BLaER1 treated with 17β-estradiol and CSF1 and Interleukin-3, amounts not matched to agents 10 nM and 100 nM (cell line): Measurements from ENCODE around the gene KISS1R.
A peak's percentile ranks its signal among the peaks of the same experiment; 100 is the strongest.

Source experiments
- H3K27ac ChIP-seq, 11 experiments: shearing (Covaris generic); formaldehyde crosslinking; 2 replicates each; pipeline ENCODE4 v1.8.1; 2022
- H3K27me3 ChIP-seq, 11 experiments: shearing (Covaris generic); formaldehyde crosslinking; 2 replicates each; pipeline ENCODE4 v1.8.1; 2022
- H3K36me3 ChIP-seq, 11 experiments: shearing (Covaris generic); formaldehyde crosslinking; 2 replicates each; pipeline ENCODE4 v1.8.1; 2022
- H3K4me1 ChIP-seq, 10 experiments: shearing (Covaris generic); formaldehyde crosslinking; 2 replicates each; pipeline ENCODE4 v1.8.1; 2022
- H3K4me2 ChIP-seq, 11 experiments: shearing (Covaris generic); formaldehyde crosslinking; 2 replicates each; pipeline ENCODE4 v1.8.1; 2022
- H3K4me3 ChIP-seq, 10 experiments: shearing (Covaris generic); formaldehyde crosslinking; 2 replicates each; pipeline ENCODE4 v1.8.1; 2022
- H3K9ac ChIP-seq, 11 experiments: shearing (Covaris generic); formaldehyde crosslinking; 2 replicates each; pipeline ENCODE4 v1.8.1; 2022
- H3K9me3 ChIP-seq, 11 experiments: shearing (Covaris generic); formaldehyde crosslinking; replicated peaks in 1 of 11; 2 replicates each; pipeline ENCODE4 v1.8.1; 2022
- H4K20me1 ChIP-seq, 11 experiments: shearing (Covaris generic); formaldehyde crosslinking; 2 replicates each; pipeline ENCODE4 v1.8.1; 2022
- Cebpa-rat ChIP-seq, 11 experiments: shearing (Covaris generic); IDR thresholded peaks; 2 replicates each; pipeline ENCODE4 v1.8.1; 2022

The KISS1R gene

DNA sequence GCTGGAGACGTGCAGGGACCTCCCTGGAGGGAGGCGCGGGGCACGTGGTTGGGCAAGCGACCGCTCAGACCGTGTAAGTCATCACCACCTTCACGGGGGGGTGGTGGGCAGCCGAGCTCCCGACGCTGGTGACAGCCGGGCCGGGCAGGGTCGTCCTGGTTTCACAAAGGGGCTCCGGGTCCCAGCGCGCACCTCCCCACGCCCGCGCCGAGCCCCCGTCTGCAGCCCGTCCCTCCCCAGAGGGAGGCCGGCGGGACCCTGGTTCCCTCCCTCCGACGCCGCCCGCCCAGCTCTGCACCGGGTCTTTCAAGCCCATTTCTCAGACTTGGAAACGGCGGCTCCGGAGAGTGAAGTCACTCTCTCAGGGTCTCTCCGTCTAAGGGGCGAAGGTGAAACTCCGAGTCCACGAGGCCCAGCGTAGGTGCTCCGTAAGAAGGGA, 8.0 kb downstream of the KISS1R start:
- H3K27me3 ChIP-seq = peaks cover 14 to 27% (median 15%) of the 10 kb centered on the region in 11 experiments
- peak overlapping the region; percentile 91 to 98 (median 96) for H3K27ac ChIP-seq
- no peaks in the 10 kb centered on the region for H3K9me3 ChIP-seq
- peaks cover 9 to 30% (median 18%) of the 10 kb centered on the region in 11 experiments; a peak in 16 of 22 replicates for H4K20me1 ChIP-seq
- peak overlapping the region; percentile 92 to 99 (median 96) for H3K9ac ChIP-seq
- TF ChIP-seq Cebpa-rat (IDR thresholded peaks at IDR 0.05) = no peak
- peak overlapping the region; percentile 79 to 99 (median 96) for H3K4me2 ChIP-seq
- H3K4me1 ChIP-seq = peaks cover 42 to 49% (median 46%) of the 10 kb centered on the region in 10 experiments
- peak overlapping the region; percentile 87 to 100 (median 100) for H3K4me3 ChIP-seq
- H3K36me3 ChIP-seq = peaks cover 6 to 18% (median 15%) of the 10 kb centered on the region in 11 experiments; a peak in 20 of 22 replicates

DNA sequence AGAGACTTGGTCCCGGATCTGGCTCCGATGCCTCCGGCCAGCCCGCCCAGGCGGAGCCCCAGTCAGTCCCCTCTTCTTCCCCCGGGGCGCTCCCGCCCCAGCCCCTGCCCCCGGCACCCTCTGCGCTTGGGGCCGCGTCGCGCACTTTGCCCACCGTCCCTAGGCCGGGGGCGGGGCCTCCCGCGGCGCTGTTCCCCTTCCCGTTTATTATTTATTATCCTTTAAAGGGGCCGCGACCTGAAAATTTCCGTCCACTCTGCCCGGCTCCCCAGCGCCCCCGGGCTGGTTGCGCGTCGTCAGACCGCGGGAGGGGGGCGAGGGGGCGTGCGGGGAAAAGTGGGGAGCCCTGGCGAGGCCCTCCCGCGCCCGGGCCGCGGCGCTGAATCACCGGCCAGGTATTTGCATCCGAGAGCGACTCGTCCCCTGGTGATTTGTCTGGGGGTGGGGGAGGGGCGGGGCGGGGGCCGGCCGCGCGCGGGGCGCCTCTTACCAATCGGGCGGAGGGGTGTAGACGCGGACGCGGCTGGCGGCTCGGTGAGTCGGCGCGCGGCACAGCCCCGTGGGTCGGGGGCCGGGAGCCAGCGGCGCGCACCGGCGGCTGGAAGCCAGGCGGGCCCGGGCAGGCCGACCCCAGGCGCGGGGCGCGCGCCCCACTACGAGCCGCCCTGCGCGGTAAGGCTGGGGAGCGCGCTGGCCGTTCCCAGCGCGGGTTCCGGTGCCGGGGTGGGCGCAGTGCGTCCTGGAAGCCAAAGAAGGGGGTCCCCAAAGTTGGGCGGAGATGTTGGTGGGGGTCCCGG, 8.6 kb downstream of the KISS1R start, which contains the start of gene ARID3A:
TSS of gene ARID3A (plus strand) at position 510 of the 797 bp plus-strand sequence. CDS start 3,494 bp downstream, outside the sequence.
- H3K36me3 ChIP-seq = peaks cover 8 to 24% (median 20%) of the 10 kb centered on the region in 11 experiments; a peak in 20 of 22 replicates
- no peak for TF ChIP-seq Cebpa-rat (IDR thresholded peaks at IDR 0.05)
- H3K4me1 ChIP-seq = peaks cover 36 to 47% (median 40%) of the 10 kb centered on the region in 10 experiments
- H3K9me3 ChIP-seq = no peaks in the 10 kb centered on the region
- peak within 1 kb of the TSS; percentile 91 to 98 (median 96) for H3K27ac ChIP-seq
- H3K9ac ChIP-seq = peak within 1 kb of the TSS; percentile 92 to 99 (median 96)
- H4K20me1 ChIP-seq = peaks cover 9 to 26% (median 20%) of the 10 kb centered on the region in 11 experiments; a peak in 15 of 22 replicates
- peak within 1 kb of the TSS; percentile 87 to 100 (median 100) for H3K4me3 ChIP-seq
- peak within 1 kb of the TSS; percentile 91 to 99 (median 96) for H3K4me2 ChIP-seq
- H3K27me3 ChIP-seq = peaks cover 8 to 21% (median 9%) of the 10 kb centered on the region in 11 experiments

DNA sequence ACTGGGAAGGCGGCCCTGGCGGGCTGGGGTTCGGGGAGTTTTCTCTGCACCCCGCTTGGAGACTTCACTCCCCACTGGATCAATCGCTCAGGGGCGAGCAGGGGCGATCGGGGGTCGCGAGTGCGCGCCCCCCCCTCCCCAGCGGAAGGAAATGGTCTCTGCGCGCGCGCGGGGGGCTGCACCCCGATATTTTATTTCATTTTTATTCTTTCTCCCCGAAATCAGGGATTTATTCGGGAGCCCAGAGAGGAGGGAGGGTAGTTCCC, 9.1 kb downstream of the KISS1R start:
- peaks cover 3 to 16% (median 3%) of the 10 kb centered on the region in 11 experiments for H3K27me3 ChIP-seq
- peaks cover 35 to 45% (median 39%) of the 10 kb centered on the region in 10 experiments for H3K4me1 ChIP-seq
- no peak for TF ChIP-seq Cebpa-rat (IDR thresholded peaks at IDR 0.05)
- H4K20me1 ChIP-seq = peaks cover 9 to 31% (median 25%) of the 10 kb centered on the region in 11 experiments; a peak in 17 of 22 replicates
- peak overlapping the region; percentile 91 to 98 (median 96) for H3K27ac ChIP-seq
- peaks cover 8 to 29% (median 25%) of the 10 kb centered on the region in 11 experiments; a peak in 20 of 22 replicates for H3K36me3 ChIP-seq
- peak overlapping the region; percentile 92 to 99 (median 96) for H3K9ac ChIP-seq
- H3K9me3 ChIP-seq = no peaks in the 10 kb centered on the region
- peak overlapping the region; percentile 44 to 97 (median 91) for H3K4me2 ChIP-seq
- peak overlapping the region; percentile 87 to 100 (median 100) for H3K4me3 ChIP-seq

DNA sequence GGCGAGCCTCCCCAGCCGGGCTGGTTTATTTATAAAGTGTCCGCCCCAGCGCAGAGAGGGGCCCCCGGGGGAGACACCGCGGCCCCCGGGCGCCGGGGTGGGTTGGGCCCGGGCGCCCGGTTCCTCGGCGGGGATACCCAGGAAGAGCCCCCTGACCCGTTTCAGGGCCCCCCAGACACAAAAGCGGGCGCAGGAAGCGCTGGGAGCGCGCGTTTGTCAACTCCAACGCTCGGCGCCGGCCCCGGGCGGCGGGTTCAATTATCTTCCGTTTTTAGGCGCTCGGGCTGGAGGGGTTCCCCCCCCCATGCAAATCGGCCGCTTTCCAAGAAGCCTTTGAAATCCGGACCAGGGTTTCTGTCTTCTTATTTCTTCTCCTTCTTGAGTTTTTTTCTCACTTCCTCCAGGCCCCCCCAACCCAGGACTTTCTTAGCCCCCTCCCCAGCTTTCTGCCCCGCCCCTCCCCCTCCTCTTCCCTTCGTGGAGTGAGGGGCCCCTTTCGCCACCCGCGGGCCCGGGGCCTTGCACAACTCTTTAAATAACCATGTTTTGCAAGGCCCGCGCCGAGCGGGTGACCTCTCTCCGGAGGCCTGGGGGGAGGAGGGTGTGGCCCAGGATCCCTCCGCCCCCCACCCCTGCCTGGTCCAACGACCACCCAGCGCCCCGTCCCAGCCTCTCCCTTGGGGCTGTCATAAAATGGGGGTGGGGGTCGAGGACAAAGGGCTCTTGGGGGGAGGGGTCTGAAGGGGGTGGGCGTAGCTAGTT, 9.6 kb downstream of the KISS1R start:
- Histone ChIP-seq H3K9ac (peak overlapping the region; percentile 92 to 99 (median 96)), H3K36me3 (peaks cover 8 to 34% (median 27%) of the 10 kb centered on the region in 11 experiments; a peak in 20 of 22 replicates), H3K4me2 (peak overlapping the region; percentile 89 to 97 (median 94)), H3K27me3 (peaks cover 0 to 13% (median 0%) of the 10 kb centered on the region in 11 experiments; a peak in 6 of 22 replicates), H3K9me3 (no peaks in the 10 kb centered on the region), H3K4me1 (peaks cover 37 to 50% (median 42%) of the 10 kb centered on the region in 10 experiments), H3K4me3 (peak overlapping the region; percentile 87 to 100 (median 100)), H3K27ac (peak overlapping the region; percentile 91 to 98 (median 96)), H4K20me1 (peaks cover 13 to 36% (median 30%) of the 10 kb centered on the region in 11 experiments; a peak in 21 of 22 replicates)
- TF ChIP-seq Cebpa-rat (IDR thresholded peaks at IDR 0.05) = peak in 3 of 11 experiments; percentile 63 to 78 (median 77); a peak in 7 of 22 replicates

DNA sequence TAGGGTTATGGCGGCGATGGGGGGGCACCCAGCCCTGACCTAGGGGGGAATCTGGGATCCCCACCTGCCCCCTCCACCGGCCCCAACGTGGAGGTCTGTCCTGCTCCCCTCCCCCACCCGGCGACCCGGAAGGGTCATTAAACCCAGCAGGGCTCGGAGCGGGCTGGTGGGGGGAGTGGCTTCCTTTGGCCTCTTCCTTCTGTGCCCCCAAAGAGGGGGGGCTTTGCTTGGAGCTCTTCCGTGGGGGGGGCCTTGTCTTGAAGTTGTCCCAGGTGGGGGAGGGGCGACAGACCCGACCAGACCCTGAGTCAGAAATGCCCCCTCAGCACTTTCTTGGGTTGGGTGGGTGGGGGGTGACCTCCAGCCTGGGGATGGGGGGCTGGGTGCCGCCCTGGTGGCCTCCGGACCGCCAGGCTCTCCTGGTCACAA, 10.2 kb downstream of the KISS1R start:
- H3K9ac ChIP-seq = peak overlapping the region; percentile 92 to 99 (median 96); a peak in 21 of 22 replicates
- peak overlapping the region; percentile 89 to 97 (median 94) for H3K4me2 ChIP-seq
- no peaks in the 10 kb centered on the region for H3K9me3 ChIP-seq
- peak overlapping the region; percentile 87 to 100 (median 100) for H3K4me3 ChIP-seq
- H3K27ac ChIP-seq = peak overlapping the region; percentile 91 to 98 (median 96); a peak in 21 of 22 replicates
- peaks cover 19 to 42% (median 36%) of the 10 kb centered on the region in 11 experiments; a peak in 21 of 22 replicates for H4K20me1 ChIP-seq
- H3K36me3 ChIP-seq = peaks cover 13 to 40% (median 30%) of the 10 kb centered on the region in 11 experiments; a peak in 20 of 22 replicates
- H3K4me1 ChIP-seq = peaks cover 42 to 56% (median 48%) of the 10 kb centered on the region in 10 experiments
- H3K27me3 ChIP-seq = peaks cover 0 to 10% (median 0%) of the 10 kb centered on the region in 11 experiments; a peak in 6 of 22 replicates
- TF ChIP-seq Cebpa-rat (IDR thresholded peaks at IDR 0.05) = no peak

DNA sequence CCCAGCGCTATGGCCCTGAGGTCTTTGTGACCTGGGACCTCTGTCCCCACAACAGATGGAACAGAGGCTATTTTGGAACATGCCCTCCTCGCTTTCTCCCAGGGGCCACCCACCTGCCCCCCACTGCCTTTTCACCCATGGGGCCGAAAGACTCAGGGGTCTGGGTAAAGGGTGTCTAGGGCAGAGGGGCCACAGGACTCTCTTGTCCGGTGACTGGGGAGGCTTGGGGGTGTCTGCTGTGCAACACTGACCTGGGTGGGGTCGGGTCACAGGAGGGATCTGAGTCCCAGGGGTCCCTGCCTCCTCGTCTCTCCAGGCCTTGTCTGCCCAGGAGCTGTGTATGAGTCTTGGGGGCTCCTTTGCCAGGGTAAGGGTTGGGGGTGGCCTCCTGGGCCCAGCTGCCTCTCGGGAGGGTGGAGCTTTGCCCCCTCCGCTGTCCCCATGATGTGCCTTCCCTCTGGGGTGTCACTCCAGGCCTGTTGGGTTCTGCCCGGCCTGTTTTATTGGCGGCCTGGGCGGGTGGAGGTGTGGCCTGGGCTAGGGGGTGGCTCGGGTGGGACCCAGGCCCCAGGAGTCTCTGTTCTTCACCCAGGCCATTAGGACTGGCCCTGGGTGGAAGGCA, 10.8 kb downstream of the KISS1R start:
- peak overlapping the region; percentile 92 to 99 (median 96); a peak in 20 of 22 replicates for H3K9ac ChIP-seq
- H3K4me3 ChIP-seq = peak overlapping the region; percentile 17 to 100 (median 100); a peak in 16 of 20 replicates
- peaks cover 0 to 5% (median 0%) of the 10 kb centered on the region in 11 experiments; a peak in 3 of 22 replicates for H3K27me3 ChIP-seq
- no peak for TF ChIP-seq Cebpa-rat (IDR thresholded peaks at IDR 0.05)
- H3K27ac ChIP-seq = peak overlapping the region; percentile 91 to 98 (median 96); a peak in 20 of 22 replicates
- peaks cover 13 to 45% (median 30%) of the 10 kb centered on the region in 11 experiments; a peak in 20 of 22 replicates for H3K36me3 ChIP-seq
- H3K4me1 ChIP-seq = peaks cover 48 to 61% (median 53%) of the 10 kb centered on the region in 10 experiments
- H3K4me2 ChIP-seq = peak overlapping the region; percentile 89 to 97 (median 94)
- H3K9me3 ChIP-seq = no peaks in the 10 kb centered on the region
- H4K20me1 ChIP-seq = peaks cover 25 to 48% (median 42%) of the 10 kb centered on the region in 11 experiments; a peak in 21 of 22 replicates

DNA sequence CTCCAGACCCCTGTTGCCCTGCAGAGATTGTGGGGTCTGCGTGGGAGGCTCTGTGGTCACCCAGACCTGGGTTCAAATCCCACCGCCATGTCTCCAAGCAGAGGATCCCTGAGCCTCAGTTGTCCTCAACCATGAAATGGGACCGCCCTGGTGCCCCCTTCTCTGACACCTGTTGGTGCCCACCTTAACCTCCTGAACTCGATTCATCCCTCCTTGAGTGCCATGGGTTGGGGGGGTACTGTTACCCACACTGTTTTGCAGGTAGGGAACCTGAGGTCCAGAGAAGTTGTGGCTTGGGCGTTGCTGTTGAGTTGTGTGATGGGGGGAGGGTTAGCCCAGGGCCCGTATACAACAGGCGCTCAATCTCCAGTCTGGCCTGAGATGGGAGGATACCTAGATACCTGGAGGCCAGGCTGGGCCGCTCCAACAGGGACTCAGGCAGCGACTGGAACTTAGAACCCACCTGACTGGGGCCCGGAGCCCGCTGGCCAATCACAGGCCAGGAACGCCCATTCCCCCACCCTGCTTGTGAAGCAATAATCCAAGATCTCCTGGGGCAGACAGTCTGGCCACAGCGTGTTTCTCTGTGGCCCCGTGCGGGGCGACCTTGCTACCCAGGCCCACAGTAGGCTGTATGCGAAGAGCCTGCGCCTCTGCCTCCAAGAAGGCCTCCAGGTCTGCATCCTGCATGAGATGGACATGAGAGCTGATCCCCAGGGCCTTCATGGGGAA, 11.5 kb downstream of the KISS1R start:
- peak in 2 of 11 experiments; percentile 17 to 42; a peak in 2 of 22 replicates for TF ChIP-seq Cebpa-rat (IDR thresholded peaks at IDR 0.05)
- H4K20me1 ChIP-seq = peaks cover 32 to 55% (median 49%) of the 10 kb centered on the region in 11 experiments; a peak in 21 of 22 replicates
- peak overlapping the region in 9 of 11 experiments; percentile 92 to 99 (median 96); a peak in 12 of 22 replicates for H3K9ac ChIP-seq
- peaks cover 13 to 52% (median 35%) of the 10 kb centered on the region in 11 experiments; a peak in 20 of 22 replicates for H3K36me3 ChIP-seq
- H3K4me1 ChIP-seq = peaks cover 50 to 64% (median 55%) of the 10 kb centered on the region in 10 experiments
- 0 out of 22 replicates have a peak, but pooled peaks cover 0 to 3% (median 0%) of the 10 kb centered on the region in 11 experiments for H3K27me3 ChIP-seq
- peak overlapping the region in 8 of 11 experiments; percentile 91 to 98 (median 96); a peak in 14 of 22 replicates for H3K27ac ChIP-seq
- peak overlapping the region; percentile 89 to 97 (median 94); a peak in 21 of 22 replicates for H3K4me2 ChIP-seq
- H3K4me3 ChIP-seq = peak overlapping the region in 5 of 10 experiments; percentile 89 to 100 (median 100); a peak in 6 of 20 replicates
- no peaks in the 10 kb centered on the region for H3K9me3 ChIP-seq
